Thoracic aorta (tissue), 2 donors: ENCODE data around the gene VRK2. TPM values are rescaled to one million over a fixed set of nuclear protein-coding genes. Genes with fewer than 3 reads are reported as not detected.

Experiments used
- ATAC-seq: fragments of 150-250 bp; one replicate; pipeline ENCODE4 v1.8.0; 2017; ENCODE audit warnings: low read depth; ENCODE audit not compliant: insufficient number of reproducible peaks, low FRiP score
- DNase-seq: peaks from one replicate; pipeline ENCODE4 v3.0.0-alpha.2; 2020; ENCODE audit warnings: low spot score
- H3K27ac ChIP-seq, 2 donors: fragments of 200-600 bp; sonication (generic); 1 replicate in 1 of 2; 2 replicates in 1 of 2; pipeline ENCODE4 v1.5.1; 2016; ENCODE audit warnings: mild to moderate bottlenecking in 2 of 2, moderate library complexity in 2 of 2
- H3K27me3 ChIP-seq: fragments of 200-600 bp; sonication (generic); replicated peaks from 2 replicates; pipeline ENCODE4 v1.6.0; 2016; ENCODE audit warnings: mild to moderate bottlenecking; ENCODE audit not compliant: insufficient read depth
- H3K36me3 ChIP-seq: fragments of 200-600 bp; sonication (generic); one replicate; pipeline ENCODE4 v1.5.1; 2016
- H3K4me1 ChIP-seq, 2 donors: fragments of 200-600 bp; sonication (generic); 1 replicate in 1 of 2; 2 replicates in 1 of 2; pipeline versions ENCODE4 v1.5.1 to v1.6.0; 2016; ENCODE audit warnings: low read depth in 2 of 2, mild to moderate bottlenecking in 1 of 2; ENCODE audit not compliant: control insufficient read depth in 1 of 2
- H3K4me3 ChIP-seq: fragments of 200-600 bp; sonication (generic); 2 replicates; pipeline ENCODE4 v1.5.1; 2016; ENCODE audit warnings: mild to moderate bottlenecking
- H3K9me3 ChIP-seq: fragments of 200-600 bp; sonication (generic); 2 replicates; pipeline ENCODE4 v1.5.1; 2016
- total RNA-seq, 2 donors: library from RNA; depleted of rRNA; stranded (reverse); fragments of >200 nt; gene quantifications; one replicate each; pipeline versions ENCODE4 v1.1.0 to v1.2.3, GENCODE V29; 2016
- TF ChIP-seq, protein P1 (sequence below): fragments of 200-600 bp; sonication (generic); IDR thresholded peaks from one replicate; pipeline ENCODE4 v1.5.1; 2019; ENCODE audit warnings: antibody characterized with exemption

Gene VRK2
- total RNA-seq, 2 donors from 2014 or later: 13.3 to 23.3 TPM

DNA sequence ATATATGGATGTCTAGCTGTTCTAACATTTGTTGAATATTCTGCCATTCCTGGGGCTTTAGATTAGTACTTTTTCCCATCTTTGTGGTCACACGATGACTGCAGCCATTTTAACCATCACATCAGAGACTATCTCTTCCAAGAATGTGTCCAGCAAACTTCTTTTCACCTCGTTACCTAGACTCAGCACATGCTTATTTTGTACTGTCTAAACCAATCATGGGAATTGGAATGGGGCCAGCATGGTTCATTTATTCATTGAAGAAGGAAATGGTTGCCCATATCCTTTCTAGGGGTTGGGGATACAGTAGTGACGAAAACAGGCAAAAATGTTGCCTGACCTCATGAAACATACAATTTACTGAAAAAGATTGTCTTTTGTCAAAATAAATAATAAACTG is 2.5 kb upstream of the VRK2 start:
- H3K27ac ChIP-seq: no peak overlapping the region

DNA sequence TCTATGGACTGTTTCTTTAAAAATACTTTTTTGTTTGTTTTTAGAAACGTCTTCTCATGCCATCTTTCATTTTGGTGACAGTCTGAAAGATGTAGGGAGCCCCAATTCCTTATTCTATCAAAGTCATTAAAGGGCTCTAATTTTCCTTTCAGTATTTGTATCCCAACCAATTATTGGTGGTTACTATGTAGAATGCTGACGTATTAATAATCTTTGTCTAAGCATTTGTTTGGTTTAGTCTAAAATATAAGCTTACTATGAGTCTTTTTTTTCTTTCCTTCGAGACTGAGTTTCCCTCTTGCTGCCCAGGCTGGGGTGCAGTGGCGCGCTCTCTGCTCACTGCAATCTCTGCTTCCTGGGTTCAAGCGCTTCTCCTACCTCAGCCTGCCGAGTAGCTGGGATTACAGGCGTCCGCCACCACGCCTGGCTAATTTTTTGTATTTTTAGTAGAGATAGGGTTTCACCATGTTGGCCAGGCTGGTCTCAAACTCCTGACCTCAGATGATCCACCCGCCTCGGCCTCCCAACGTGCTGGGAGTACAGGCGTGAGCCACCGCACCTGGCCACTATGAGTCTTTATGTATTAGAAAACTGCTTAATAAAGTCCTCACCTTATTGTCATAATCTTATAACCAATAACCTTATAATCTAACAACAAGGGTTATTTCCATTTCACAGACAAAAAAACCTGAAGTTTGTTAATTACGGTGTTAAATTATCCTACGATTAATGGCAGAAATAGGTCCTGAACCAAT is 849 bp upstream of the VRK2 start:
- peak overlapping the region; percentile 87 to 89 for H3K27ac ChIP-seq
- DNase-seq (no peak), ATAC-seq (no peak)
- H3K9me3 ChIP-seq: no peaks in the 10 kb centered on the region
- H3K4me1 ChIP-seq: peaks cover 17 to 18% of the 10 kb centered on the region in 2 donors
- no peaks in the 10 kb centered on the region for H3K27me3 ChIP-seq
- TF ChIP-seq, protein P1, sequence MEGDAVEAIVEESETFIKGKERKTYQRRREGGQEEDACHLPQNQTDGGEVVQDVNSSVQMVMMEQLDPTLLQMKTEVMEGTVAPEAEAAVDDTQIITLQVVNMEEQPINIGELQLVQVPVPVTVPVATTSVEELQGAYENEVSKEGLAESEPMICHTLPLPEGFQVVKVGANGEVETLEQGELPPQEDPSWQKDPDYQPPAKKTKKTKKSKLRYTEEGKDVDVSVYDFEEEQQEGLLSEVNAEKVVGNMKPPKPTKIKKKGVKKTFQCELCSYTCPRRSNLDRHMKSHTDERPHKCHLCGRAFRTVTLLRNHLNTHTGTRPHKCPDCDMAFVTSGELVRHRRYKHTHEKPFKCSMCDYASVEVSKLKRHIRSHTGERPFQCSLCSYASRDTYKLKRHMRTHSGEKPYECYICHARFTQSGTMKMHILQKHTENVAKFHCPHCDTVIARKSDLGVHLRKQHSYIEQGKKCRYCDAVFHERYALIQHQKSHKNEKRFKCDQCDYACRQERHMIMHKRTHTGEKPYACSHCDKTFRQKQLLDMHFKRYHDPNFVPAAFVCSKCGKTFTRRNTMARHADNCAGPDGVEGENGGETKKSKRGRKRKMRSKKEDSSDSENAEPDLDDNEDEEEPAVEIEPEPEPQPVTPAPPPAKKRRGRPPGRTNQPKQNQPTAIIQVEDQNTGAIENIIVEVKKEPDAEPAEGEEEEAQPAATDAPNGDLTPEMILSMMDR: no peak
- peak overlapping the region; percentile 76 for H3K4me3 ChIP-seq
- H3K36me3 ChIP-seq: no peaks in the 10 kb centered on the region

More for the DNA sequence above, 2.5 kb upstream of the VRK2 start:
- Histone ChIP-seq H3K9me3 (no peaks in the 10 kb centered on the region), H3K27me3 (no peaks in the 10 kb centered on the region), H3K36me3 (no peaks in the 10 kb centered on the region), H3K4me1 (peaks cover 17 to 18% of the 10 kb centered on the region in 2 donors), H3K4me3 (no peak overlapping the region)
- DNase-seq (no peak), ATAC-seq (no peak)
- TF ChIP-seq, protein P1: no peak

DNA sequence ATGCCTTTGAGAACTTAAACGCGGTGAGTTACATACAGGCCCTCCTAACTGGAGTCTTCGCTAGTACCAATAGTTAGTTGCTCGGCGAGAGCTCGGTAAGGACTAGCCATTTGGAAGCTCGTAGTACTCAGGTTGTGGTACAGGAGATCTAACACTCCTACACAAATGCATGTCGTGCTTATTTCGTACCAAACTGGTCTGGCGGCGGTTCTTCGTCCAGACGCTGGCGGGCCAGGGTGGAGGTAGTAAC is 346 bp upstream of the VRK2 start:
- TF ChIP-seq, protein P1: no peak
- no peaks in the 10 kb centered on the region for H3K9me3 ChIP-seq
- no peak for DNase-seq
- H3K27me3 ChIP-seq: no peaks in the 10 kb centered on the region
- peak overlapping the region; percentile 87 to 89 for H3K27ac ChIP-seq
- ATAC-seq: peak; percentile 4
- peak overlapping the region; percentile 76 for H3K4me3 ChIP-seq
- peaks cover 17 to 18% of the 10 kb centered on the region in 2 donors for H3K4me1 ChIP-seq
- no peaks in the 10 kb centered on the region for H3K36me3 ChIP-seq

DNA sequence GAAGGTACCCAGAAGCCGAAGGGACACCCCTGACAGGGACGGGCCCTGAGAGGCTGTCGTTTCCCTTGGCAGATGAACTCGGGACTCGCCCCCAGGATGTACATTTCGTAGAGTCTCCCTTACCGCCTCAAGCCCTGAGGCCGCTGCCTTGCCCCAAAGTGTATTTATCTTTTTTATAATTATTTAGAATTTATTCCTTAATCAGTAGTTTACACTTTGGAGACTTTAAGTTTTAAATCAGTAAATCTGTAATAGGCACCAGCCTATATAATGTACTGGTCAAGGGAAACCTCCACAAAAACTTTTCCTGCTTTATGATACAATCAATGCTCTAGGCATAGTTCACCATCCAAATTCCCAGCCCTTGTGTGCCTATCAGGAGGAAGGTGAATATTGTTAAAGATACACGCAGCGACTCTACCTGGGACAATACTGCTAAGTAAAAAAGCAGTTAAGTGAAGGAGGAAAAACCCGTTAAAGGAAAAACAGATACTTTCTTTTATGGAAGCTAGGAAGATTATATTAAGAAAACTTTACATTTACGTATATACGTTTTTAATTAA is 848 bp downstream of the VRK2 start:
- H3K36me3 ChIP-seq: no peaks in the 10 kb centered on the region
- H3K27me3 ChIP-seq: no peaks in the 10 kb centered on the region
- DNase-seq: no peak
- no peaks in the 10 kb centered on the region for H3K9me3 ChIP-seq
- peak overlapping the region; percentile 76 for H3K4me3 ChIP-seq
- peak overlapping the region; percentile 87 to 89 for H3K27ac ChIP-seq
- ATAC-seq: no peak
- TF ChIP-seq, protein P1: no peak
- H3K4me1 ChIP-seq: peaks cover 17 to 18% of the 10 kb centered on the region in 2 donors

DNA sequence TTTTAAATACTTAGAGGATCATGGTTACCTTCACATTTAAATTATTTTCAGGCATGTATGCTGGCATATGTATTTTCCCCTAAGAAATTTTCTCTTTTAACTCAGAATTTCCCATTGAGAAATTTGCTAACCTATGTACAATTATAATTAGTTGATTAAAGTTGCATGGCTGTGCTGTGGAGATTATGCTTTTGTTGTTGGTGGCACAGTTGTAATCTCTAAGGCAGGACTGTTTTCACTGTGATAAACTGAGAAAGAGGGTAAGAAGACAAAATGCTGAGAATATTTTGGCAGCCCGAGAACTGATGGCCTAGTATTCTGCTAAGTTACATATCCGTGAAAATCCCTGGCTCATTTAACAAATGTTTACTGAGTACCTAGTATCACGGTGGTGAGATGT is 1.4 kb downstream of the VRK2 start:
- Histone ChIP-seq H3K4me3 (peak overlapping the region; percentile 76), H3K4me1 (peaks cover 17 to 18% of the 10 kb centered on the region in 2 donors), H3K27ac (peak overlapping the region in 1 of 2 donors; percentile 5), H3K27me3 (no peaks in the 10 kb centered on the region), H3K9me3 (no peaks in the 10 kb centered on the region), H3K36me3 (no peaks in the 10 kb centered on the region)
- DNase-seq (no peak), ATAC-seq (no peak)
- TF ChIP-seq, protein P1: no peak
